HL-60 (cell line): ENCODE data around the gene RBM12.
A peak's percentile ranks its signal among the peaks of the same experiment; 100 is the strongest.

ENCODE experiments used
- DNase-seq, 2 experiments: peaks; one replicate each; pipeline ENCODE4 v3.0.0-alpha.2; 2010 to 2020; ENCODE audit warnings: low read depth in 1 of 2, low spot score in 1 of 2
- H3K27ac ChIP-seq: fragments of 250-450 bp; sonication (Bioruptor Pico); replicated peaks from 2 replicates; pipeline ENCODE4 v1.5.1; 2020; ENCODE audit warnings: mild to moderate bottlenecking, moderate library complexity
- H3K27me3 ChIP-seq: fragments of 250-450 bp; sonication (Bioruptor Pico); 2 replicates; pipeline ENCODE4 v1.5.1; 2021; ENCODE audit warnings: mild to moderate bottlenecking, moderate library complexity; ENCODE audit not compliant: insufficient read depth, poor library complexity, severe bottlenecking
- H3K4me3 ChIP-seq: replicated peaks from 2 replicates; pipeline ENCODE4 v1.5.1; 2011; ENCODE audit warnings: mild to moderate bottlenecking, control low read depth, low read length; ENCODE audit not compliant: insufficient read depth
- CTCF ChIP-seq: IDR thresholded peaks from one replicate; pipeline ENCODE4 v1.5.1; 2011; ENCODE audit warnings: low read length, control low read depth, inconsistent platforms; ENCODE audit not compliant: insufficient read depth
- GABPA ChIP-seq: IDR thresholded peaks from 2 replicates; pipeline ENCODE4 v1.6.1; 2012; ENCODE audit warnings: low read depth
- POLR2AphosphoS5 ChIP-seq: IDR thresholded peaks from 2 replicates; pipeline ENCODE4 v1.6.1; 2012; ENCODE audit warnings: low read depth
- REST ChIP-seq: IDR thresholded peaks from 2 replicates; pipeline ENCODE4 v1.6.1; 2012; ENCODE audit warnings: low read depth; ENCODE audit not compliant: insufficient replicate concordance
- SPI1 ChIP-seq: IDR thresholded peaks from 2 replicates; pipeline ENCODE4 v1.6.1; 2012; ENCODE audit warnings: low read depth, mild to moderate bottlenecking, borderline replicate concordance

RBM12 gene

GRCh38 chr20:35616465-35617396 lies 48.0 kb downstream of the RBM12 start:
- TF ChIP-seq SPI1 = no peak
- TF ChIP-seq POLR2AphosphoS5 = no peak; the same call in 1 of the 2 replicates
- TF ChIP-seq CTCF = no peak
- TF ChIP-seq REST = no peak
- no peak for TF ChIP-seq GABPA
- Histone ChIP-seq H3K27me3 (no peaks in the 10 kb centered on the region), H3K27ac (peak overlapping the region; percentile 81), H3K4me3 (peak overlapping the region; percentile 39)
- DNase-seq = peak; percentile 57 to 74

GRCh38 chr20:35615667-35616464 lies 48.8 kb downstream of the RBM12 start, which contains the start of gene SPAG4:
SPAG4 (plus strand) TSS chr20:35615829; CDS start chr20:35616004, 175 bp downstream.
- no peak for TF ChIP-seq GABPA
- TF ChIP-seq REST = no peak
- TF ChIP-seq POLR2AphosphoS5 = peak; percentile 75
- no peak for TF ChIP-seq CTCF
- no peak for TF ChIP-seq SPI1
- Histone ChIP-seq H3K4me3 (peak within 1 kb of the TSS; percentile 48), H3K27me3 (no peaks in the 10 kb centered on the region), H3K27ac (peak within 1 kb of the TSS; percentile 96)
- DNase-seq = peak; percentile 99 to 100

- no peak for TF ChIP-seq SPI1
- no peak for TF ChIP-seq CTCF
- Histone ChIP-seq H3K27ac (no peak overlapping the region), H3K27me3 (no peaks in the 10 kb centered on the region), H3K4me3 (no peak overlapping the region)
- DNase-seq = no peak
Observed at GRCh38 chr20:35611482-35611881, 53.2 kb downstream of the RBM12 start.
